Testis (tissue), 3 donors: ENCODE results near the gene BPTF. TPM values are rescaled to one million over a fixed set of nuclear protein-coding genes. Genes with fewer than 3 reads are reported as not detected.

Experiments
- DNase-seq: peaks from one replicate; pipeline ENCODE4 v3.0.0-alpha.2; 2019
- H3K27ac ChIP-seq, 2 donors: fragments of 200-600 bp; sonication (generic); one replicate each; pipeline ENCODE4 v1.5.1; 2019
- H3K27me3 ChIP-seq: fragments of 200-600 bp; sonication (generic); one replicate; pipeline ENCODE4 v1.5.1; 2019
- H3K36me3 ChIP-seq: fragments of 200-600 bp; sonication (generic); one replicate; pipeline ENCODE4 v1.5.1; 2017; ENCODE audit warnings: low read depth; ENCODE audit errors: missing control alignments
- H3K4me1 ChIP-seq: fragments of 200-600 bp; sonication (generic); one replicate; pipeline ENCODE4 v1.5.1; 2019
- H3K4me3 ChIP-seq, 2 donors: fragments of 200-600 bp; sonication (generic); one replicate each; pipeline ENCODE4 v1.5.1; 2017 to 2019
- H3K9me3 ChIP-seq: fragments of 200-600 bp; sonication (generic); one replicate; pipeline ENCODE4 v1.5.1; 2017
- CTCF ChIP-seq, 3 experiments: fragments of 450-650 bp in 2 of 3; fragments of 200-600 bp in 1 of 3; sonication (generic) in 1 of 3; IDR thresholded peaks; one replicate each; pipeline ENCODE4 v1.5.1; 2016 to 2019; ENCODE audit warnings: antibody characterized with exemption in 3 of 3, mild to moderate bottlenecking in 2 of 3, moderate library complexity in 1 of 3
- POLR2A ChIP-seq: fragments of 450-650 bp; IDR thresholded peaks from one replicate; pipeline ENCODE4 v1.6.1; 2017; ENCODE audit warnings: antibody characterized with exemption, mild to moderate bottlenecking, moderate library complexity
- WGBS, 2 donors: methylation state at CpG; one replicate each; pipeline ENCODE4 v1.1.5; 2018; 5-methylcytosine and 5-hydroxymethylcytosine counted together
- intact Hi-C: fragments of 100-400 bp; cut with DNase I; formaldehyde crosslinking; loops from one replicate; pipeline ENCODE4 v1.15.1; 2023; ENCODE audit warnings: low total_unique reads
- polyA plus RNA-seq: library from polyadenylated mRNA; stranded (reverse); fragments of 350-450 nt; fragmentation: Illumina TruSeq; extraction: RNeasy Lipid Tissue Mini Kit (QIAGEN cat#74804); gene quantifications from one replicate; pipeline ENCODE4 v1.2.3, GENCODE V29; 2014; ENCODE audit warnings: low read depth, low replicate concordance; ENCODE audit not compliant: insufficient read depth
- total RNA-seq, 2 donors: library from RNA; depleted of rRNA; stranded (reverse); fragments of >200 nt; gene quantifications; one replicate each; pipeline ENCODE4 v1.2.3, GENCODE V29; 2016

Gene BPTF
- total and polyA plus RNA-seq, 3 donors from 2014 or later = 37.3 to 208 (median 198) TPM

- TF ChIP-seq CTCF (IDR thresholded peaks at IDR 0.05) (no peak), POLR2A (no peak)
- no peak overlapping the region for H3K4me3 ChIP-seq
- H3K36me3 ChIP-seq = no peaks in the 10 kb centered on the region
- no peaks in the 10 kb centered on the region for H3K27me3 ChIP-seq
- no peaks in the 10 kb centered on the region for H3K9me3 ChIP-seq
- intact Hi-C loops = no loop called here
- 90 to 97% methylated on average over 2 of the region's 2 CpGs for WGBS, 2 donors
- no peak for DNase-seq
- no peak overlapping the region for H3K27ac ChIP-seq
- peaks cover 5% of the 10 kb centered on the region for H3K4me1 ChIP-seq
These were observed 173.2 kb downstream of the BPTF start for GRCh38 chr17:67998466-67998865.

DNA sequence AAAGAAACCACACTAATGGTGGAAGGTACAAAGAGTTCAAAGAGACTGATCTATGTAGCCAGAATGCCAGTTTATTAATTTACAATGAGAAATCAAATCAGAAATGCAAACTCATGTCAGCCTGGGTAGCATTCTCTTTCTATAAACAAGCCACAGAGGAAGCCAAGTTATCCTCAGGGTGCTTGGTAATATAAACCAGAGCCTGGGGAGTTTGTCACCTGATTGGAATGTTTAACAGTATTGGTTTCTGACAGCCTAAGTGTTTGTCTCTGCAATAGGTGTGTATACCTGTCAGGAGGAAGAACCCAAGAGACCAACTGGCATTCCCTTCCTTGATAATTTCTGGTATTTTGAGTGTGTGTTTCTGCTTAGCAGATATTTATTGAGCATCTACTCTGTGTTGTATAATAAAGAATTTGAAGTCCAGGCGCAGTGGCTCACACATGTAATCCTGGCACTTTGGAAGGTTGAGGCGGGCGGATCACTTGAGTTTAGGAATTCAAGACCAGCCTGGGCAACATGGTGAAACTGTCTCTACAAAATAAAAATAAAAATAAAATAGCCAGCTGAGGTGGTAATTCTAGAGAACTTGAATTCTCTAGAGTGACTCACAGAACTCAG lies 174.1 kb downstream of the BPTF start:
- WGBS, 2 donors = 97 to 98% methylated on average over 3 of the region's 3 CpGs
- intact Hi-C loops = no loop called here
- Histone ChIP-seq H3K27me3 (no peaks in the 10 kb centered on the region), H3K36me3 (no peaks in the 10 kb centered on the region), H3K27ac (no peak overlapping the region), H3K4me3 (no peak overlapping the region), H3K9me3 (no peaks in the 10 kb centered on the region), H3K4me1 (peaks cover 5% of the 10 kb centered on the region)
- no peak for DNase-seq
- TF ChIP-seq POLR2A (no peak), CTCF (IDR thresholded peaks at IDR 0.05) (no peak)

DNA sequence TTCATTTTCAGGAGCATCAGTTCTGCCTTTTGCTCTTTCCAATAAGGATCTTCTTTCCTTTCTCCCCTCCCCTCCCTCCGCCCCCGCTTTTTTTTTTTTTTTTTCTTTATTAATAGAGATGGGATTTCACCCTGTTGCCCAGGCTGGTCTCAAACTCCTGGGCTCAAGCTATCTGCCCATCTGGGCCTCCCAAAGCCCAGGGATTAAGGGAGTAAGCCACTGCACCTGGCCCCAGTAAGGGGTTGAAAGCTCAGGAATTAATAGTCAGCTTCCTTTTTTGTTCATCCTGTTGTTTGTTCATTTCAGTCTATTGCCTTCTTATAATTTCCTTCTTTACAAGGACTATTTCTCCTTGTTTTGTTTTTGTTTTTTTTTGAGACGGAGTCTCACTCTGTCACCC lies 178.9 kb downstream of the BPTF start:
- Histone ChIP-seq H3K4me1 (no peaks in the 10 kb centered on the region), H3K9me3 (no peaks in the 10 kb centered on the region), H3K27ac (no peak overlapping the region), H3K27me3 (no peaks in the 10 kb centered on the region), H3K36me3 (no peaks in the 10 kb centered on the region), H3K4me3 (no peak overlapping the region)
- 76 to 98% methylated on average over 3 of the region's 3 CpGs for WGBS, 2 donors
- TF ChIP-seq POLR2A = no peak
- no peak for TF ChIP-seq CTCF (IDR thresholded peaks at IDR 0.05)
- intact Hi-C loops = no loop called here
- no peak for DNase-seq

- H3K4me3 ChIP-seq = no peak overlapping the region
- no peak for TF ChIP-seq POLR2A
- no peak for TF ChIP-seq CTCF (IDR thresholded peaks at IDR 0.05)
- 43 to 56% methylated on average over 6 of the region's 6 CpGs for WGBS, 2 donors
- H3K36me3 ChIP-seq = no peaks in the 10 kb centered on the region
- no peaks in the 10 kb centered on the region for H3K9me3 ChIP-seq
- H3K27ac ChIP-seq = no peak overlapping the region
- no peaks in the 10 kb centered on the region for H3K4me1 ChIP-seq
- intact Hi-C loops = no loop called here
- H3K27me3 ChIP-seq = no peaks in the 10 kb centered on the region
- DNase-seq = peak; percentile 33
These were observed 181.5 kb downstream of the BPTF start for GRCh38 chr17:68006797-68007196.

- H3K27me3 ChIP-seq = no peaks in the 10 kb centered on the region
- peak; percentile 77 for DNase-seq
- H3K9me3 ChIP-seq = no peaks in the 10 kb centered on the region
- no peak for TF ChIP-seq POLR2A
- TF ChIP-seq CTCF (IDR thresholded peaks at IDR 0.05) = peak; percentile 58 to 73 (median 70)
- no peaks in the 10 kb centered on the region for H3K4me1 ChIP-seq
- H3K4me3 ChIP-seq = peak overlapping the region in 1 of 2 donors; percentile 26
- intact Hi-C loops = no loop called here
- WGBS, 2 donors = 41 to 50% methylated on average over 17 to 20 of the region's 20 CpGs
- H3K36me3 ChIP-seq = no peaks in the 10 kb centered on the region
- no peak overlapping the region for H3K27ac ChIP-seq
These were observed 185.9 kb downstream of the BPTF start for GRCh38 chr17:68011199-68011665.
